ENCODE data around the gene HBS1L.

DNA sequence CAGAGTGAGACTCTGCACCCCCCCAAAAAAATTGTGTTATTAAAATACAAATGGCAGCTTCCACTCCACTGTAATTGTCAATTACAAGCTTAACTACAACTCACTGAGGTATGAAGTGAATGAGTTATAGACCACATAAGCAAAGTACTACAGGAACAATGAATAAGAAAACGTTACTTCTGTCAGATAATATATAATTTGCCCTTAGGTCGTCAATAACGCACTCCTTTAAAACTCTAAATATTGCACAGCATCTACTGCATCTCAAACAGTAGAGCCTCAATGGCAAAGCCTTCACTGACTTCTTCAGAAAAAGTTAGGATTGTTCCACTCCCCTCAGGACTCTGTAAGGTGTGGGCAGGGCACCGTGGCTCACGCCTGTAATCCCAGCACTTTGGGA lies 2.0 kb upstream of the HBS1L start:
- TF ChIP-seq POLR2A (IDR thresholded peaks at IDR 0.05) = no peak
- TF ChIP-seq CTCF (IDR thresholded peaks at IDR 0.05) = no peak

All from uterus (tissue), 2 donors.